HEK293T (cell line): Measurements from ENCODE around the gene CENPE.

Experiments used
- CTCF ChIA-PET: fragments of 350-600 bp; formaldehyde crosslinking; extraction: SDS; loops from one replicate; lab custom pipeline; 2021; ENCODE audit warnings: antibody characterized with exemption, inconsistent platforms; lab: Yijun Ruan, JAX
- POLR2A ChIA-PET: fragments of 350-600 bp; formaldehyde crosslinking; extraction: SDS; loops from one replicate; lab custom pipeline; 2020; ENCODE audit warnings: antibody characterized with exemption, inconsistent platforms; lab: Yijun Ruan, JAX
- DNase-seq: peaks from one replicate; pipeline ENCODE4 v3.0.0; 2012; ENCODE audit warnings: mixed read lengths; ENCODE audit errors: extremely low spot score
- ARNT ChIP-seq: fragments of 450-650 bp; IDR thresholded peaks from 2 replicates; pipeline ENCODE4 v1.6.1; 2017; ENCODE audit warnings: mild to moderate bottlenecking
- BHLHE40 ChIP-seq: fragments of 450-650 bp; IDR thresholded peaks from 2 replicates; pipeline ENCODE4 v1.6.1; 2016; ENCODE audit warnings: mild to moderate bottlenecking, moderate library complexity, borderline replicate concordance
- CTBP1 ChIP-seq: fragments of 450-650 bp; IDR thresholded peaks from 2 replicates; pipeline ENCODE4 v1.6.1; 2016; ENCODE audit warnings: borderline replicate concordance
- ELF4 ChIP-seq: fragments of 450-650 bp; IDR thresholded peaks from 2 replicates; pipeline ENCODE4 v1.6.1; 2017; ENCODE audit warnings: antibody characterized with exemption
- FOXA1 ChIP-seq: fragments of 450-650 bp; IDR thresholded peaks from 2 replicates; pipeline ENCODE4 v1.6.1; 2016; ENCODE audit warnings: mild to moderate bottlenecking
- FOXK2 ChIP-seq: fragments of 450-650 bp; IDR thresholded peaks from 2 replicates; pipeline ENCODE4 v1.6.1; 2016; ENCODE audit warnings: mild to moderate bottlenecking
- FOXM1 ChIP-seq: fragments of 450-650 bp; IDR thresholded peaks from 2 replicates; pipeline ENCODE4 v1.6.1; 2017; ENCODE audit warnings: mild to moderate bottlenecking, borderline replicate concordance
- HDGF ChIP-seq: fragments of 450-650 bp; IDR thresholded peaks from 2 replicates; pipeline ENCODE4 v1.6.1; 2017; ENCODE audit warnings: antibody characterized with exemption, borderline replicate concordance
- L3MBTL2 ChIP-seq: fragments of 450-650 bp; conservative IDR thresholded peaks from 2 replicates; pipeline ENCODE4 v1.6.1; 2016; ENCODE audit warnings: mild to moderate bottlenecking
- LEF1 ChIP-seq: fragments of 450-650 bp; IDR thresholded peaks from 2 replicates; pipeline ENCODE4 v1.6.1; 2017; ENCODE audit warnings: mild to moderate bottlenecking, borderline replicate concordance
- NFRKB ChIP-seq: fragments of 450-650 bp; IDR thresholded peaks from 2 replicates; pipeline ENCODE4 v1.6.1; 2016; ENCODE audit warnings: mild to moderate bottlenecking, moderate library complexity
- PKNOX1 ChIP-seq: fragments of 450-650 bp; IDR thresholded peaks from 2 replicates; pipeline ENCODE4 v1.6.1; 2016
- SP1 ChIP-seq: fragments of 450-650 bp; IDR thresholded peaks from 2 replicates; pipeline ENCODE4 v1.6.1; 2017
- SUZ12 ChIP-seq: fragments of 450-650 bp; IDR thresholded peaks from 2 replicates; pipeline ENCODE4 v1.6.1; 2016; ENCODE audit warnings: mild to moderate bottlenecking
- TARDBP ChIP-seq: fragments of 450-650 bp; IDR thresholded peaks from 2 replicates; pipeline ENCODE4 v1.6.1; 2016
- ZNF384 ChIP-seq: fragments of 450-650 bp; IDR thresholded peaks from 2 replicates; pipeline ENCODE4 v1.6.1; 2016

The CENPE gene

DNA sequence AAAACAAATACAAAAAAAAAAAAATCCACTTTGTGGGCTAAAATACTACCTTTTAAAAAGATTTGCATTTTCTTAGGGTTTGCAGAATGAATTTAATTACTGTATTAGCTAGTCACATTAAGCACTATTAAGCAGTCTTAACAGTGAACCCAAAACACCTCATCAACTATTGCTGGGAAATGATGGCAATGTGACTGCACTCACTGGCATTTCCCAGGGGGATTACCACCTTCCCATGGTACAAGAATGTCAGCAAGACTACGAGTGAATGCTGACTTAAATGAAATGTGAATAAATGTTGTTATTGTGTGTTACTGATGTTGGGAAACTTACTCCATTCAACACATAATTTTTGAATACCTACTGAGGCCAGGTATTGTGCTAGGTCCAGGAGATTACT lies 111.6 kb downstream of the CENPE start:
- ChIA-PET CTCF (no interaction called here), POLR2A (no interaction called here)
- no peak for DNase-seq
- TF ChIP-seq ARNT (no peak), NFRKB (no peak), L3MBTL2 (no peak), BHLHE40 (no peak), SP1 (no peak), LEF1 (no peak), FOXA1 (no peak), SUZ12 (no peak), FOXK2 (no peak), FOXM1 (no peak), ELF4 (no peak), HDGF (no peak)

DNA sequence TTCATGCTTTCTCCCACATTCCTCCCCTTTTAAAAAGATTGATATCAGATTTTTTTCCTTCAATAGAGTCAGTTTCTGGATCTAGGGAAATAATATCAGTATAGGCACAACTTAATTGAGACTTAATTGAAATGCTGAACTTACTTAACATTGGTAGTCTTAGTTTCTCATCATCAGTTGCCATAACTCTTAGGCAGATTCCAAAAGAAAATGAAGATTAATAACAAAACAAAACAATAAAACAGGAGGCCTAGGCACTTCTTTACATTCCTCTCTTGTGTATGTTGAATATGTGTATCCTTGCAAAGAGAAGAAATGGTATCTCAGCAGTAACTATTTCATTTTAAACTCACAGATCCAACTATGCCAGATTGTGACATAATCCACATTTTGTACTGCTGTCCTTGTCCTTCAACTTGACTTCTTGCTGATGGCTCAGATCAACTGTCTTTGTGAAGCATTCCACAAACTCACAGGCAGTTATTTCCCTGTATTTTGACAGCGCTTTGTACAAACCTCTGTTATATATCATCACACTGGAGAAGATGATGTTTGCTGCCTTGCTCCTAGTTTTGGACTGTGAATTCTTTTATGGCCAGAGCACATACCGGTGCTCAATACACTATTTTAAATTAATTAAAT lies 112.5 kb downstream of the CENPE start:
- ChIA-PET CTCF (no interaction called here), POLR2A (no interaction called here)
- TF ChIP-seq HDGF (no peak), ARNT (no peak), ZNF384 (no peak), L3MBTL2 (no peak), CTBP1 (no peak)
- no peak for DNase-seq

DNA sequence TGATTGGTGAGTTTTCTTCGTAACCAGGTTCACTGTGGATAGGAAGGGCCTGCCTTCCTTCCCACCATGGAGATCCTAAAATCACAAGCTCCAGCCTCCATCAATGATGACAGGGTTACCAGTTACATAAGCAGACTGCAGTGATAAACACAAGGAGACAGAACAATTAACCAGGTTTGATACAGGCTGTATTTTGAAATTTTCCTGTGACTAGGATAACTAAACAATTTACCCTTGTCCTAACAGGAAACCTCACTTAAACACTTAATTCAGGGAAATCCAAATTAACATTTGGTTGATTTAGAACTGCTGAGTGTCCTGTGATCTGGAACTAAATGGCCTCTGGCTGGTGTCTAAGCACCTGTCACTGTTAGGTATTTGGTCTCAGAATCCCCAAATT lies 118.5 kb downstream of the CENPE start:
- DNase-seq = no peak
- ChIA-PET CTCF (no interaction called here), POLR2A (no interaction called here)
- TF ChIP-seq FOXA1 (no peak), SP1 (no peak)

DNA sequence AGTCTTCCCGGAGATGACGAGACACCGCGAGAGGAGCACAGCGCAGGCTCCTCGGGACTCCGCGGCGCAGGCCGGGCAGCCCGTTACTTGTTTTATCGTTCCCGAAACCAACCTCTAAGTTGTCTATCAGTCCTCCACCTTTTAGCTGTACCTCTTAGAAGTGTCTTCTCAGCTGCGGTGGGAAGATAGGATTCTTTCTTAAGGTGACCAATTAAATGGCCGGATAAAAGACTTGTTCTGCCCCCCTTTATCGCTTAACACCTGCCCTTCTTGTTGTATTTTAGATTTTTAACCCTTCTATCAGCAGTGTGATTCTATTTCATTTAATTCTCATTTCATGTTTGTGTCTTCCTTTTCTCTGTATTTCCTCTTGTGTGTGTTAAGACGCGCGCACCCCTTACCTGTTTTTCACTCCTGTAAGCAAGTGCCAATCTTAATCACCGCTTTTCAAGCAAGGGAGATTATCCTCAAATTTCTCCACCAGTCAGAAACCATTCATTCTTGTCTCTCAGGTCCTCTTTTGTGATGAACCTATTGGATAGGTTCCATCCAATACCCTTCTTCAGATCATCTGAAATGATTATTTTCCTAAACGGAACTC lies 121.3 kb downstream of the CENPE start, which contains the start of gene SLC9B2:
TSS of gene SLC9B2 (minus strand) at position 15 of the 601 bp plus-strand sequence. CDS start 9,211 bp downstream, outside the sequence.
- ChIA-PET CTCF (no interaction called here), POLR2A (interaction anchor here (1.0 to 1.6 kb wide), 3 partner anchors 11 to 250 kb away, joined by 3 to 4 read pairs (median 4); partner anchors contain the start of genes CISD2 and UBE2D3)
- TF ChIP-seq PKNOX1 (no peak), ELF4 (no peak), CTBP1 (no peak), NFRKB (no peak), L3MBTL2 (no peak), HDGF (no peak), TARDBP (no peak), FOXK2 (no peak), ZNF384 (no peak), BHLHE40 (no peak), LEF1 (no peak), FOXA1 (no peak), SUZ12 (no peak), ARNT (no peak), FOXM1 (no peak), SP1 (no peak)
- no peak for DNase-seq

DNA sequence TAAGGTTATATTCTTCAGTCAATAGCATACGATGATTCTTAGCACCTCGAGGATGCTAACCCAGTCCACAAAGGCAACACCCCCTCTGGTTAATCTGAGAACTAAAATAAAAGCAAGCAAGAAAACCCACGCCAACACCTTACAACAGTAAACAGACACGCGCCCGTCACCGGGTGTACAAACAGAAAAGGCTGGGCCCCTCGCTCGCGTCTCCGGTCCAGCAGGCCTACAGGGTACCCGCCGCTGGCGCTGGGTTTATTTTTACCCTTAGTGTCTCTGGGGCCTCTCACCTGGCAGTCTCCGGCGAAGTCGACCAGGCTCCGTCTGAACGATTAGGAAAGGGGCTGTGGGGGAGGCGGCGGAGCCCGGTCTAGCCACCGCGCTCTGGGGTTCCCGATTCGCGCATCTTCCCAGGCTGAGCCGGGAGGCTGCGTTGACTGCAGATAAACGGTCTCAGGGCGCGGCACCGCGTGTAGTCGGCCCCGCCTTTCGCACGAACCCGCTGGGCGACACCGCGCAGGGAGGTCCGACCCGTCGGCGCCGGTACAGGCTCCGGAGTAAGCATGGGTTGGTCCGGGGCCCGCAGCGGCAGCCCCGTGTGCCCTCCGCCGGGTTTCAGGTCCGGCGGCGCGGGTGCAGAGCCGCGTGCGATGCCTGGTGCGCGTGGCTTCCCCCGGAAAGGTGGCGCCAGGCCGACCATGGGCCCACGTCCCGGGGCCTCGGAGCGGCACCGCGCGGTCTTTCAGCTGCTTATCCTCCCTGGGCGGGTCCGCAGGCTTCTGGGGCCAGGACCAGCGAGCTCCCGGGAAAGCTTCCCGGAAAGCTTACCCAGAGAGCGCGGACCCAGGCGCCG lies 122.0 kb downstream of the CENPE start:
- POLR2A ChIA-PET = interaction anchor here (0.6 to 1.6 kb wide), 6 partner anchors 12 to 571 kb away, joined by 3 to 4 read pairs (median 3); partner anchors contain the start of genes CISD2 and UBE2D3
- peak; percentile 62 for DNase-seq
- CTCF ChIA-PET = interaction anchor here (0.6 kb wide), 1 partner anchor 21 kb away, joined by 7 read pairs; no protein-coding TSS in a partner anchor
- TF ChIP-seq LEF1 = peak; percentile 72; the same call in 1 of the 2 replicates
- no peak for TF ChIP-seq FOXM1

- ChIA-PET CTCF (interaction anchor here (0.6 to 0.7 kb wide), 2 partner anchors 22 to 301 kb away, joined by 3 to 7 read pairs; no protein-coding TSS in a partner anchor), POLR2A (interaction anchor here (0.6 to 0.9 kb wide), 3 partner anchors 16 to 570 kb away, joined by 3 read pairs; no protein-coding TSS in a partner anchor)
- DNase-seq = no peak
- TF ChIP-seq HDGF (no peak), TARDBP (no peak)
Observed at GRCh38 chr4:103075435-103075893, 122.7 kb downstream of the CENPE start.

DNA sequence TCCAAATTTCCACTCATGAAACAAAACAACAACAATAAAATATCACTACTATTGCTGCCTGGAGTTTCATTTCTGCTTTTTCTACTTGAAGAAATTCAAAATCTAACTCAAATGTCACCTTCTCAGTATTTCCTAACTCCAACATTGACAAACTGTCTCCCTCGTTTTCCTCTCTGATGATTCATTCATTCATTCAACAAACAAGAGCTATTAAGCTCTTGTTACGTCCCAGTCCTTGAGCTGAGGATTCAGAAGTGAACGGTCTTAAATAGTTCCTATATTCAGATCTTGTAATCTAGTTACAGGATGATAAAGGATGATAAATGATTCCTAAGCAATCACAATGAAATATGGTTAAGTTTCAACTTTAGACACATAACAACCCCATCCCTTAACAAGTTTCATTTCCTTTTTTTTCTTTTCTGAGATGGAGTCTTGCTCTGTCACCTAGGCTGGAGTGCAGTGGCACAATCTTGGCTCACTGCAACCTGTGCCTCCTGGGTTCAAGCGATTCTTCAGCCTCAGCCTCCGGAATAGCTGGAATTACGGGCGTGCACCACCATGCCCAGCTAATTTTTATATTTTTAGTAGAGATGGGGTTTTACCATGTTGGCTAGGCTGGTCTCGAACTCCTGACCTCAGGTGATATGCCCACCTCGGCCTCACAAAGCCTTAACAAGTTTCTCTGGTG lies 123.3 kb downstream of the CENPE start:
- CTCF ChIA-PET = interaction anchor here (0.6 to 0.7 kb wide), 3 partner anchors 23 to 938 kb away, joined by 3 to 7 read pairs (median 3); no protein-coding TSS in a partner anchor
- POLR2A ChIA-PET = interaction anchor here (0.6 to 0.9 kb wide), 4 partner anchors 16 to 570 kb away, joined by 3 read pairs; no protein-coding TSS in a partner anchor
- no peak for TF ChIP-seq BHLHE40
- no peak for TF ChIP-seq SP1
- TF ChIP-seq NFRKB = no peak
- TF ChIP-seq HDGF = no peak
- no peak for TF ChIP-seq ELF4
- no peak for TF ChIP-seq FOXA1
- no peak for TF ChIP-seq FOXK2
- TF ChIP-seq ZNF384 = no peak
- TF ChIP-seq TARDBP = no peak
- TF ChIP-seq CTBP1 = no peak
- no peak for TF ChIP-seq L3MBTL2
- no peak for TF ChIP-seq ARNT
- no peak for DNase-seq
